Right lobe of liver (tissue), 4 donors: Measurements from ENCODE around the gene MEMO1.
A peak's percentile ranks its signal among the peaks of the same experiment; 100 is the strongest.

ENCODE experiments used
- CTCF ChIP-seq, 4 donors: fragments of 200-600 bp in 3 of 4; fragments of 450-650 bp in 1 of 4; IDR thresholded peaks; one replicate each; pipeline versions ENCODE4 v1.5.1 to v1.8.0; 2016 to 2022; ENCODE audit warnings: antibody characterized with exemption in 4 of 4, mild to moderate bottlenecking in 2 of 4
- POLR2A ChIP-seq: fragments of 450-650 bp; IDR thresholded peaks from one replicate; pipeline ENCODE4 v1.6.1; 2017; ENCODE audit warnings: antibody characterized with exemption, mild to moderate bottlenecking
- donor health status: DM: no; HTN: no; CAD: no.
- donor health status: DM: no; HTN: no; CAD: no.
- donor health status: DM: no; HTN: yes; CAD: no.

DNA sequence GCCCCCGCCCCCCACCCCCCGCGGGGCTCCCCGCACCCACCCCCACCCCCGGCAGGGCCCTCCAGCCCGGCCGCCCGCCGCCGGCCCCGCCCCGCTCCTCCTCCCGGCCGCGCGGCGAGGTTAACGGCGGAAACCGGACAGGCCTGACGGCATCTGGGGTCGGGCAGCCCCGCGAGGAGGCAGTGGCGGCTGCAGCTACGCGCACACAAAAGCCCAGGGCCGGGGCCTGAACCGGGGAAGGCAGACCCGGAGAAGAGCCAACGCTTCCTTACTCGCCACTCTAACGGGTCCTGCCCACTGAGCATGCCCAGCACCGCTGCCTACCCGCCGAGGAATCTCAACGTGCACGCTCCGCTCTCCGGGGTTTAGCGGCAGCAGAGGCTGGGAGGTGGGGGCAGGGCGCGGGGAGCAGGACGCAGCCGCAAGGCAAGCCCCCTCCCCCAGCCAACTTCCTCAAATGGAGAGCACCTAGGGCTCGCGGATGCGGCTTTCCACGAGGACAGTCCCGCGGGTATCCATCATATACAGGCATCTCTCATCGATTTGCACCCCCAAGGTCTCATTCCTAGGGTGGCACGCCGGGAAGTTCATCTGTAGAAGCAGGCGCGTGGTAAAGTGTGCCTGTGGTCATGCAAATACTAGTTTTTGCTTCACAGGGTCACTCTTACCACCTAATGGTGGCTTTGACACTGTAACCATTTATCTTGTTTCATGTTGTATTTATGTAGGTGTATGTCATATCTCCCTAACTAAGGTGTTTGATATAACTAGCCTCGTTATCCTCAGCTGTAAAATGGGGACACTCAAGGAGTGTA is at the start of gene MEMO1:
- TF ChIP-seq CTCF (IDR thresholded peaks at IDR 0.05) (peak in 1 of 4 donors; percentile 3), POLR2A (peak; percentile 76)
